WTC11 (cell line): ENCODE results near the gene BCAR3. TPM values are rescaled to one million over a fixed set of nuclear protein-coding genes. Genes with fewer than 3 reads are reported as not detected.

Experiments used
- ATAC-seq: fragments of 200-7000 bp; cut with Tn5 transposase; 2 replicates; pipeline ENCODE4 v1.10.0; 2021; ENCODE audit warnings: mild to moderate bottlenecking, moderate library complexity
- CTCF ChIA-PET: fragments of 300-600 bp; sonication (Branson Sonifier 250); formaldehyde crosslinking; loops from one replicate; lab custom pipeline; 2021; ENCODE audit warnings: antibody characterized with exemption; lab: Charles Lee
- POLR2A ChIA-PET: fragments of 350-600 bp; sonication (Branson Sonifier 250); formaldehyde crosslinking; loops from one replicate; lab custom pipeline; 2021; ENCODE audit warnings: antibody characterized with exemption; lab: Charles Lee
- DNase-seq: peaks from one replicate; pipeline ENCODE4 v3.0.0; 2021; ENCODE audit warnings: low spot score
- H3K27ac Mint-ChIP-seq: 2 replicates; pipeline ENCODE4 v1.8.0; 2021; ENCODE audit warnings: mixed read lengths
- H3K27me3 Mint-ChIP-seq: 2 replicates; pipeline ENCODE4 v1.8.0; 2021; ENCODE audit warnings: low read depth, mild to moderate bottlenecking, moderate library complexity, mixed read lengths
- H3K36me3 Mint-ChIP-seq: 2 replicates; pipeline ENCODE4 v1.8.0; 2021; ENCODE audit warnings: mixed read lengths
- H3K4me1 Mint-ChIP-seq: 2 replicates; pipeline ENCODE4 v1.8.0; 2022; ENCODE audit warnings: mixed read lengths
- H3K4me3 Mint-ChIP-seq: 2 replicates; pipeline ENCODE4 v1.8.0; 2021; ENCODE audit warnings: mild to moderate bottlenecking, moderate library complexity, mixed read lengths
- H3K9me3 Mint-ChIP-seq: 2 replicates; pipeline ENCODE4 v1.8.0; 2021; ENCODE audit warnings: mixed read lengths
- AR ChIP-seq: fragments of 250-450 bp; sonication (Bioruptor Pico); IDR thresholded peaks from 2 replicates; pipeline ENCODE4 v1.9.0; 2021; ENCODE audit warnings: mild to moderate bottlenecking
- CBFB ChIP-seq: sonication (generic); formaldehyde crosslinking; IDR thresholded peaks from 2 replicates; pipeline ENCODE4 v1.8.1; 2022; ENCODE audit warnings: mild to moderate bottlenecking, low read depth, missing genetic modification reagents
- CREB1 ChIP-seq: sonication (generic); formaldehyde crosslinking; IDR thresholded peaks from 2 replicates; pipeline ENCODE4 v1.8.0; 2023; ENCODE audit warnings: mild to moderate bottlenecking, missing genetic modification reagents
- ETV6 ChIP-seq: sonication (generic); formaldehyde crosslinking; IDR thresholded peaks from 2 replicates; pipeline ENCODE4 v1.8.1; 2022; ENCODE audit warnings: mild to moderate bottlenecking, missing genetic modification reagents
- FOXK1 ChIP-seq: sonication (generic); formaldehyde crosslinking; IDR thresholded peaks from 2 replicates; pipeline ENCODE4 v1.8.0; 2022; ENCODE audit warnings: mild to moderate bottlenecking, moderate library complexity, missing genetic modification reagents
- GRHL2 ChIP-seq: fragments of 250-450 bp; sonication (Bioruptor Pico); IDR thresholded peaks from 2 replicates; pipeline ENCODE4 v1.8.0; 2022; ENCODE audit warnings: mild to moderate bottlenecking, moderate library complexity; ENCODE audit not compliant: insufficient replicate concordance, severe bottlenecking
- HMGA2 ChIP-seq: fragments of 250-450 bp; sonication (Bioruptor Pico); IDR thresholded peaks from 2 replicates; pipeline ENCODE4 v1.4.0; 2021; ENCODE audit warnings: mild to moderate bottlenecking, moderate library complexity
- HMGXB4 ChIP-seq: sonication (generic); formaldehyde crosslinking; IDR thresholded peaks from 2 replicates; pipeline ENCODE4 v1.8.1; 2023; ENCODE audit warnings: mild to moderate bottlenecking, moderate library complexity, missing genetic modification reagents
- KAT7 ChIP-seq: sonication (generic); formaldehyde crosslinking; IDR thresholded peaks from 2 replicates; pipeline ENCODE4 v1.8.1; 2023; ENCODE audit warnings: missing genetic modification reagents, mild to moderate bottlenecking, borderline replicate concordance
- NFATC4 ChIP-seq: fragments of 250-450 bp; sonication (Bioruptor Pico); IDR thresholded peaks from 2 replicates; pipeline ENCODE4 v1.9.0; 2021; ENCODE audit warnings: mild to moderate bottlenecking
- NR3C1 ChIP-seq: sonication (generic); formaldehyde crosslinking; conservative IDR thresholded peaks from 2 replicates; pipeline ENCODE4 v1.8.1; 2023; ENCODE audit warnings: low read depth, mild to moderate bottlenecking, missing genetic modification reagents
- RELA ChIP-seq: sonication (generic); formaldehyde crosslinking; IDR thresholded peaks from 2 replicates; pipeline ENCODE4 v1.8.1; 2022; ENCODE audit warnings: missing genetic modification reagents, mild to moderate bottlenecking, borderline replicate concordance
- SP1 ChIP-seq: sonication (generic); formaldehyde crosslinking; conservative IDR thresholded peaks from 2 replicates; pipeline ENCODE4 v1.8.1; 2022; ENCODE audit warnings: missing genetic modification reagents
- STAT6 ChIP-seq: sonication (generic); formaldehyde crosslinking; conservative IDR thresholded peaks from 2 replicates; pipeline ENCODE4 v1.8.1; 2023; ENCODE audit warnings: mild to moderate bottlenecking, low read depth, missing genetic modification reagents, moderate library complexity
- TP53 ChIP-seq: sonication (generic); formaldehyde crosslinking; IDR thresholded peaks from 2 replicates; pipeline ENCODE4 v1.8.1; 2023; ENCODE audit warnings: mild to moderate bottlenecking, missing genetic modification reagents
- ZNF219 ChIP-seq: sonication (generic); formaldehyde crosslinking; IDR thresholded peaks from 2 replicates; pipeline ENCODE4 v1.8.0; 2023; ENCODE audit warnings: missing genetic modification reagents, mild to moderate bottlenecking, borderline replicate concordance
- total RNA-seq: library from RNA; stranded (reverse); gene quantifications from 3 replicates; pipeline ENCODE4 v1.2.3, GENCODE V29; 2021
- TF ChIP-seq, protein P1 (sequence below): sonication (generic); formaldehyde crosslinking; IDR thresholded peaks from 2 replicates; pipeline ENCODE4 v1.8.0; 2022; ENCODE audit warnings: mild to moderate bottlenecking, missing genetic modification reagents
- TF ChIP-seq, protein P2 (sequence below): sonication (generic); formaldehyde crosslinking; IDR thresholded peaks from 2 replicates; pipeline ENCODE4 v1.8.0; 2022; ENCODE audit warnings: mild to moderate bottlenecking, missing genetic modification reagents
- TF ChIP-seq, protein P3 (sequence below): sonication (generic); formaldehyde crosslinking; IDR thresholded peaks from 2 replicates; pipeline ENCODE4 v1.8.0; 2023; ENCODE audit warnings: missing genetic modification reagents

BCAR3 gene
- total RNA-seq, 1 experiment from 2014 or later: 14.8 TPM

GRCh38 chr1:93525431-93525830, 156.2 kb downstream of the BCAR3 start:
- no peak overlapping the region for H3K4me3 Mint-ChIP-seq
- peaks cover 8% of the 10 kb centered on the region; the same call in 1 of the 2 replicates for H3K4me1 Mint-ChIP-seq
- CTCF ChIA-PET: no interaction called here
- peak overlapping the region; percentile 20; the same call in 1 of the 2 replicates for H3K27ac Mint-ChIP-seq
- no peak for TF ChIP-seq FOXK1 (CRISPR knock-in tag)
- TF ChIP-seq ZNF219 (CRISPR knock-in tag): no peak
- TF ChIP-seq ETV6: no peak
- no peak for TF ChIP-seq TP53 (CRISPR knock-in tag)
- TF ChIP-seq CBFB (CRISPR knock-in tag): no peak
- TF ChIP-seq SP1: no peak
- no peak for TF ChIP-seq GRHL2 (CRISPR knock-in tag)
- no peak for TF ChIP-seq RELA (CRISPR knock-in tag)
- no peak for TF ChIP-seq AR (CRISPR knock-in tag)
- TF ChIP-seq, protein P1, sequence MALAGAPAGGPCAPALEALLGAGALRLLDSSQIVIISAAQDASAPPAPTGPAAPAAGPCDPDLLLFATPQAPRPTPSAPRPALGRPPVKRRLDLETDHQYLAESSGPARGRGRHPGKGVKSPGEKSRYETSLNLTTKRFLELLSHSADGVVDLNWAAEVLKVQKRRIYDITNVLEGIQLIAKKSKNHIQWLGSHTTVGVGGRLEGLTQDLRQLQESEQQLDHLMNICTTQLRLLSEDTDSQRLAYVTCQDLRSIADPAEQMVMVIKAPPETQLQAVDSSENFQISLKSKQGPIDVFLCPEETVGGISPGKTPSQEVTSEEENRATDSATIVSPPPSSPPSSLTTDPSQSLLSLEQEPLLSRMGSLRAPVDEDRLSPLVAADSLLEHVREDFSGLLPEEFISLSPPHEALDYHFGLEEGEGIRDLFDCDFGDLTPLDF: no peak
- no peak for TF ChIP-seq HMGA2 (CRISPR knock-in tag)
- TF ChIP-seq, protein P2, sequence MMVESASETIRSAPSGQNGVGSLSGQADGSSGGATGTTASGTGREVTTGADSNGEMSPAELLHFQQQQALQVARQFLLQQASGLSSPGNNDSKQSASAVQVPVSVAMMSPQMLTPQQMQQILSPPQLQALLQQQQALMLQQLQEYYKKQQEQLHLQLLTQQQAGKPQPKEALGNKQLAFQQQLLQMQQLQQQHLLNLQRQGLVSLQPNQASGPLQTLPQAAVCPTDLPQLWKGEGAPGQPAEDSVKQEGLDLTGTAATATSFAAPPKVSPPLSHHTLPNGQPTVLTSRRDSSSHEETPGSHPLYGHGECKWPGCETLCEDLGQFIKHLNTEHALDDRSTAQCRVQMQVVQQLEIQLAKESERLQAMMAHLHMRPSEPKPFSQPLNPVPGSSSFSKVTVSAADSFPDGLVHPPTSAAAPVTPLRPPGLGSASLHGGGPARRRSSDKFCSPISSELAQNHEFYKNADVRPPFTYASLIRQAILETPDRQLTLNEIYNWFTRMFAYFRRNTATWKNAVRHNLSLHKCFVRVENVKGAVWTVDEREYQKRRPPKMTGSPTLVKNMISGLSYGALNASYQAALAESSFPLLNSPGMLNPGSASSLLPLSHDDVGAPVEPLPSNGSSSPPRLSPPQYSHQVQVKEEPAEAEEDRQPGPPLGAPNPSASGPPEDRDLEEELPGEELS (CRISPR knock-in tag): no peak
- TF ChIP-seq, protein P3, sequence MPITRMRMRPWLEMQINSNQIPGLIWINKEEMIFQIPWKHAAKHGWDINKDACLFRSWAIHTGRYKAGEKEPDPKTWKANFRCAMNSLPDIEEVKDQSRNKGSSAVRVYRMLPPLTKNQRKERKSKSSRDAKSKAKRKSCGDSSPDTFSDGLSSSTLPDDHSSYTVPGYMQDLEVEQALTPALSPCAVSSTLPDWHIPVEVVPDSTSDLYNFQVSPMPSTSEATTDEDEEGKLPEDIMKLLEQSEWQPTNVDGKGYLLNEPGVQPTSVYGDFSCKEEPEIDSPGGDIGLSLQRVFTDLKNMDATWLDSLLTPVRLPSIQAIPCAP (CRISPR knock-in tag): no peak
- no peak for TF ChIP-seq NFATC4 (CRISPR knock-in tag)
- TF ChIP-seq NR3C1 (CRISPR knock-in tag): no peak
- no peak for TF ChIP-seq HMGXB4
- no peak for TF ChIP-seq STAT6
- no peak for TF ChIP-seq KAT7 (CRISPR knock-in tag)
- no peak for TF ChIP-seq CREB1
- DNase-seq (no peak), ATAC-seq (no peak)
- POLR2A ChIA-PET: interaction anchor here (0.6 kb wide), 1 partner anchor 1282 kb away, joined by 3 read pairs; no protein-coding TSS in a partner anchor
- H3K9me3 Mint-ChIP-seq: no peaks in the 10 kb centered on the region
- H3K27me3 Mint-ChIP-seq: no peaks in the 10 kb centered on the region
- peaks cover 8% of the 10 kb centered on the region; the same call in 1 of the 2 replicates for H3K36me3 Mint-ChIP-seq
